Measurements from ENCODE around the gene SERPINE1.

The SERPINE1 gene

GRCh38 chr7:101165958-101166647 lies 39.2 kb downstream of the SERPINE1 start (continued):
- TF ChIP-seq, protein P1, sequence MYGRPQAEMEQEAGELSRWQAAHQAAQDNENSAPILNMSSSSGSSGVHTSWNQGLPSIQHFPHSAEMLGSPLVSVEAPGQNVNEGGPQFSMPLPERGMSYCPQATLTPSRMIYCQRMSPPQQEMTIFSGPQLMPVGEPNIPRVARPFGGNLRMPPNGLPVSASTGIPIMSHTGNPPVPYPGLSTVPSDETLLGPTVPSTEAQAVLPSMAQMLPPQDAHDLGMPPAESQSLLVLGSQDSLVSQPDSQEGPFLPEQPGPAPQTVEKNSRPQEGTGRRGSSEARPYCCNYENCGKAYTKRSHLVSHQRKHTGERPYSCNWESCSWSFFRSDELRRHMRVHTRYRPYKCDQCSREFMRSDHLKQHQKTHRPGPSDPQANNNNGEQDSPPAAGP (tag by site-specific recombination; IDR thresholded peaks at IDR 0.05): peak; percentile 69; the same call in 1 of the 2 replicates

GRCh38 chr7:101166648-101166908 lies 39.7 kb downstream of the SERPINE1 start:
- Histone ChIP-seq H3K27ac (ENCODE audit: extremely low read depth, low read depth, low read length) (no peak overlapping the region), H3K4me1 (ENCODE audit: control insufficient read depth, insufficient read depth, low read length) (peaks cover 18% of the 10 kb centered on the region), H3K9me3 (ENCODE audit: control insufficient read depth, insufficient read depth, low read depth, low read length) (no peaks in the 10 kb centered on the region), H3K36me3 (ENCODE audit: control insufficient read depth in 2 of 2, insufficient read depth in 1 of 2, low read length in 2 of 2) (no peaks in the 10 kb centered on the region), H3K4me3 (ENCODE audit: low read depth, low read length) (no peak overlapping the region)
- TF ChIP-seq ZNF48 (tag by site-specific recombination; IDR thresholded peaks at IDR 0.05): no peak
- no peak for TF ChIP-seq REPIN1 (tag by site-specific recombination; IDR thresholded peaks at IDR 0.05; ENCODE audit: low read depth)
- TF ChIP-seq SP7 (tag by site-specific recombination; IDR thresholded peaks at IDR 0.05): no peak
- TF ChIP-seq ZNF521 (tag by site-specific recombination; IDR thresholded peaks at IDR 0.05): no peak
- TF ChIP-seq ZBTB7A (tag by site-specific recombination; IDR thresholded peaks at IDR 0.05; ENCODE audit: low read depth): no peak
- TF ChIP-seq ZNF350 (tag by site-specific recombination; IDR thresholded peaks at IDR 0.05): no peak
- no peak for TF ChIP-seq ZBTB17 (tag by site-specific recombination; IDR thresholded peaks at IDR 0.05)
- TF ChIP-seq PRDM4 (tag by site-specific recombination; IDR thresholded peaks at IDR 0.05): no peak
- no peak for TF ChIP-seq ZNF341 (tag by site-specific recombination; IDR thresholded peaks at IDR 0.05; ENCODE audit: low read depth)
- TF ChIP-seq ZEB2 (tag by site-specific recombination; IDR thresholded peaks at IDR 0.05): no peak
- TF ChIP-seq, protein P2, sequence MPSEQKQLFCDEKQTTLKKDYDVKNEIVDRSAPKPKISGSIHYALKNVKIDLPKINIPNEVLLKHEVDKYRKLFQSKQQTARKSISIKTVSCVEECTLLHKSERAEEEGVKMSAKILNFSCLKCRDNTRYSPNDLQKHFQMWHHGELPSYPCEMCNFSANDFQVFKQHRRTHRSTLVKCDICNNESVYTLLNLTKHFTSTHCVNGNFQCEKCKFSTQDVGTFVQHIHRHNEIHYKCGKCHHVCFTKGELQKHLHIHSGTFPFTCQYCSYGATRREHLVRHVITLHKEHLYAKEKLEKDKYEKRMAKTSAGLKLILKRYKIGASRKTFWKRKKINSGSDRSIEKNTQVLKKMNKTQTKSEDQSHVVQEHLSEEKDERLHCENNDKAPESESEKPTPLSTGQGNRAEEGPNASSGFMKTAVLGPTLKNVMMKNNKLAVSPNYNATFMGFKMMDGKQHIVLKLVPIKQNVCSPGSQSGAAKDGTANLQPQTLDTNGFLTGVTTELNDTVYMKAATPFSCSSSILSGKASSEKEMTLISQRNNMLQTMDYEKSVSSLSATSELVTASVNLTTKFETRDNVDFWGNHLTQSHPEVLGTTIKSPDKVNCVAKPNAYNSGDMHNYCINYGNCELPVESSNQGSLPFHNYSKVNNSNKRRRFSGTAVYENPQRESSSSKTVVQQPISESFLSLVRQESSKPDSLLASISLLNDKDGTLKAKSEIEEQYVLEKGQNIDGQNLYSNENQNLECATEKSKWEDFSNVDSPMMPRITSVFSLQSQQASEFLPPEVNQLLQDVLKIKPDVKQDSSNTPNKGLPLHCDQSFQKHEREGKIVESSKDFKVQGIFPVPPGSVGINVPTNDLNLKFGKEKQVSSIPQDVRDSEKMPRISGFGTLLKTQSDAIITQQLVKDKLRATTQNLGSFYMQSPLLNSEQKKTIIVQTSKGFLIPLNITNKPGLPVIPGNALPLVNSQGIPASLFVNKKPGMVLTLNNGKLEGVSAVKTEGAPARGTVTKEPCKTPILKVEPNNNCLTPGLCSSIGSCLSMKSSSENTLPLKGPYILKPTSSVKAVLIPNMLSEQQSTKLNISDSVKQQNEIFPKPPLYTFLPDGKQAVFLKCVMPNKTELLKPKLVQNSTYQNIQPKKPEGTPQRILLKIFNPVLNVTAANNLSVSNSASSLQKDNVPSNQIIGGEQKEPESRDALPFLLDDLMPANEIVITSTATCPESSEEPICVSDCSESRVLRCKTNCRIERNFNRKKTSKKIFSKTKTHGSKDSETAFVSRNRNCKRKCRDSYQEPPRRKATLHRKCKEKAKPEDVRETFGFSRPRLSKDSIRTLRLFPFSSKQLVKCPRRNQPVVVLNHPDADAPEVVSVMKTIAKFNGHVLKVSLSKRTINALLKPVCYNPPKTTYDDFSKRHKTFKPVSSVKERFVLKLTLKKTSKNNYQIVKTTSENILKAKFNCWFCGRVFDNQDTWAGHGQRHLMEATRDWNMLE (tag by site-specific recombination; conservative IDR thresholded peaks at IDR 0.05; ENCODE audit: low read depth): no peak
- no peak for TF ChIP-seq ZBTB48 (tag by site-specific recombination; IDR thresholded peaks at IDR 0.05)
- no peak for TF ChIP-seq PBX3 (CRISPR knock-in tag; IDR thresholded peaks at IDR 0.05)
- CTCF ChIA-PET: interaction anchor here (1.3 to 2.4 kb wide), 2 partner anchors 8 to 22 kb away, joined by 4 to 14 read pairs; no protein-coding TSS in a partner anchor
- POLR2A ChIA-PET: no interaction called here

Data from HEK293 (cell line).